HUES64 (cell line): Measurements from ENCODE around the gene ODAPH. TPM values are rescaled to one million over a fixed set of nuclear protein-coding genes. Genes with fewer than 3 reads are reported as not detected.
"Not testable (repeated sequence)": the region's sequence is repeated elsewhere in the genome, so short reads cannot be mapped to it uniquely, and the experiment has no call there.

Experiments used
- H3K27ac ChIP-seq: 2 replicates; pipeline ENCODE4 v1.7.0; 2013; ENCODE audit warnings: low read depth, low read length, inconsistent platforms
- H3K27me3 ChIP-seq: 2 replicates; pipeline ENCODE4 v1.6.1; 2013; ENCODE audit warnings: mild to moderate bottlenecking, low read length; ENCODE audit not compliant: insufficient read depth
- H3K36me3 ChIP-seq: 2 replicates; pipeline ENCODE4 v1.6.1; 2013; ENCODE audit warnings: mild to moderate bottlenecking, low read length; ENCODE audit not compliant: insufficient read depth
- H3K4me1 ChIP-seq: 2 replicates; pipeline ENCODE4 v1.6.1; 2013; ENCODE audit warnings: mild to moderate bottlenecking, low read length, moderate library complexity; ENCODE audit not compliant: insufficient read depth
- H3K4me3 ChIP-seq: 2 replicates; pipeline ENCODE4 v1.5.1; 2013; ENCODE audit warnings: mild to moderate bottlenecking, low read length, moderate library complexity
- H3K9ac ChIP-seq: 2 replicates; pipeline ENCODE4 v1.6.1; 2013; ENCODE audit warnings: mild to moderate bottlenecking, low read depth, low read length
- H3K9me3 ChIP-seq: 2 replicates; pipeline ENCODE4 v1.6.1; 2013; ENCODE audit warnings: low read depth, low read length; ENCODE audit not compliant: insufficient read depth
- WGBS: fragments of 150-250, 120-280 bp; methylation state at CpG from one replicate; pipeline ENCODE4 v1.1.7; 2013; ENCODE audit warnings: missing lambda C conversion rate; 5-methylcytosine and 5-hydroxymethylcytosine counted together
- polyA plus RNA-seq, 2 experiments: library from polyadenylated mRNA; stranded (reverse); fragments of 50-300 nt; gene quantifications; one replicate each; pipeline ENCODE4 v1.2.3, GENCODE V29; 2013

The ODAPH gene, protein sequence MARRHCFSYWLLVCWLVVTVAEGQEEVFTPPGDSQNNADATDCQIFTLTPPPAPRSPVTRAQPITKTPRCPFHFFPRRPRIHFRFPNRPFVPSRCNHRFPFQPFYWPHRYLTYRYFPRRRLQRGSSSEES
- polyA plus RNA-seq (2013, experiment 1 of 2): not detected
- polyA plus RNA-seq (2013, experiment 2 of 2): not detected

DNA sequence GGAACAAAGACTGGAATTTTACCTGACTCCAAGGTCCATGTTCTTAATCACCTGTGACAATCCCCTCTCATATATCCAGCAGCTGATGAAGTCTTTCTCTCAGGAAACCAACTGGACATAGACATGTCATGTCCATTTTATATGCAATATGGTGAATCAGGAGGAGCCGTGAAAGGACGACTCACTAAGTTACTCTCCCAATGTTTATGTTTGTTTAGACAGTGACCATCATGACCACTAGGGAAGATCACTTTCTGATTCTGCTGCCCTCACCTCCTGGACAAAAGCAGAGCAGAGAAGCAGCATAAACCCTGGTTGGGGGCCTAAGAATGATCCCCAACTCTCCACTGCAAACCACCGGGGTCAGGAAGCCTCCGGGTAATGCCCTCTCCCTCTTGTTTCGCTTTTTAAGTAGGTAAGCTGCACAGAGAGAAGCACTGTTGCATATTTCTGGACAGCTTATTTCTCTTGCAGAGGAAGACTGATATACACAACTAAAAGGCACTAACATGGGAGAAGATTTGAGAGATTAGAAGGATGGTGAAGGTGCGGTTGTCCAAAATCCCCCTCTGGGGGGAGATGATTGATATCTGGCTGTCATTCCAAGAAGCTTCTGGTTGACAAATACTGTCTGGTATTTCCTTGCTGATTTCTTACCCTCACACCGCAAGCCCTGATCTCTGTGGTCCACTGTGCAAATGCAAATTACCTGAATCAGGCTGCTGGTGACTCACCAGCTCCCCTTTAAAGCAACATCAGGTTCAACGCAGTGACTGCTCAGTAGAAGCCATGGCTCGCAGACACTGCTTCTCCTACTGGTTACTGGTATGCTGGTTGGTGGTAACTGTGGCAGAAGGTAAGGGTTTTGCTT is at the start of gene ODAPH:
TSS of gene ODAPH (plus strand) at position 773 of the 871 bp plus-strand sequence. CDS start at position 790, 17 bp downstream.
- H3K9me3 ChIP-seq: no peaks in the 10 kb centered on the region
- WGBS: 67% methylated on average over 9 of the region's 9 CpGs
- H3K27me3 ChIP-seq: no peaks in the 10 kb centered on the region
- no peak within 1 kb of the TSS for H3K27ac ChIP-seq
- no peaks in the 10 kb centered on the region for H3K36me3 ChIP-seq
- H3K4me3 ChIP-seq: no peak within 1 kb of the TSS
- H3K9ac ChIP-seq: no peak within 1 kb of the TSS
- peaks cover 11% of the 10 kb centered on the region; the same call in 1 of the 2 replicates for H3K4me1 ChIP-seq

DNA sequence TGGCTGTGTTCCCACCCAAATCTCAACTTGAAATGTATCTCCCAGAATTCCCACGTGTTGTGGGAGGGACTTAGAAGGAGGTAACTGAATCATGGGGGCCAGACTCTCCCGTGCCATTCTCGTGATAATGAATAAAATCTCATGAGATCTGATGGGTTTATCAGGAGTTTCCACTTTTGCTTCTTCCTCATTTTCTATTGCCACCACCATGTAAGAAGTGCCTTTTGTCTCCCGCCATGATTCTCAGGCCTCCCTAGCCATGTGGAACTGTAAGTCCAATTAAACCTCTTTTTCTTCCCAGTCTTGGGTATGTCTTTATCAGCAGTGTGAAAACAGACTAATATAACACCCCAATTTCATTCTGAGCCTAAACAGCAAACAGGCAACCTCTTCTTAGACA is 46.3 kb upstream of the ODAPH start:
- WGBS: 90% methylated on average over 4 of the region's 4 CpGs
- not testable (repeated sequence) for H3K27ac ChIP-seq, H3K9ac ChIP-seq, H3K9me3 ChIP-seq, H3K27me3 ChIP-seq, H3K4me3 ChIP-seq
- Histone ChIP-seq H3K36me3 (peaks cover 42% of the 10 kb centered on the region), H3K4me1 (peaks cover 25% of the 10 kb centered on the region)

DNA sequence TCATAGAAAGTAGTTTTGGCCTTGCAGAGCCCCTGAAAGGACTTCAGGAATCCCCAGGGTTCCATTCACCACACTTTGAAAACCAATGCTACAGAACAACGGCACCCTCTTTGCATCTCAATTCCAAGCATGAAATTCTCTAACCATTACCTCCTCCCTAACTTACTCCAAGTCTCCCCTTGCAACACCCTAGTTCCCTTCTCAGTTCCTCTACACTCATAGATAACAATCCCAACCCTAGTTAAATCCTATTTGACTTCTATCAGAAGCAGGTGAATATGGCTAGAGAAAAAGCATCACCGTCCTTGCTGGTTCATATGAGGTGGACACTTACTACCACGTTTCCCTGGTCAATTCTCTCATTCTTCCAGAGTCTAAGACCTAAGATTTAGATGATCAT is 44.0 kb upstream of the ODAPH start:
- Histone ChIP-seq H3K9ac (no peak overlapping the region), H3K9me3 (no peaks in the 10 kb centered on the region), H3K4me3 (peak overlapping the region; percentile 86), H3K27me3 (no peaks in the 10 kb centered on the region), H3K36me3 (peaks cover 32% of the 10 kb centered on the region), H3K4me1 (peaks cover 30% of the 10 kb centered on the region), H3K27ac (peak overlapping the region; percentile 65; the same call in 1 of the 2 replicates)
- WGBS: 11% methylated on average over 3 of the region's 3 CpGs

GRCh38 chr4:75512386-75513211 is 43.3 kb upstream of the ODAPH start:
- Histone ChIP-seq H3K27ac (peak overlapping the region; percentile 65; the same call in 1 of the 2 replicates), H3K4me3 (peak overlapping the region; percentile 86), H3K9ac (no peak overlapping the region), H3K4me1 (peaks cover 30% of the 10 kb centered on the region), H3K36me3 (peaks cover 31% of the 10 kb centered on the region), H3K27me3 (no peaks in the 10 kb centered on the region), H3K9me3 (no peaks in the 10 kb centered on the region)
- WGBS: 26% methylated on average over 5 of the region's 6 CpGs

- WGBS: 1% methylated on average over 12 of the region's 12 CpGs
- Histone ChIP-seq H3K27me3 (no peaks in the 10 kb centered on the region), H3K27ac (peak overlapping the region; percentile 78; the same call in 1 of the 2 replicates), H3K9ac (peak overlapping the region; percentile 82), H3K36me3 (peaks cover 31% of the 10 kb centered on the region), H3K9me3 (no peaks in the 10 kb centered on the region), H3K4me3 (peak overlapping the region; percentile 86), H3K4me1 (peaks cover 30% of the 10 kb centered on the region)
Observed at GRCh38 chr4:75513526-75514130, 42.2 kb upstream of the ODAPH start.

DNA sequence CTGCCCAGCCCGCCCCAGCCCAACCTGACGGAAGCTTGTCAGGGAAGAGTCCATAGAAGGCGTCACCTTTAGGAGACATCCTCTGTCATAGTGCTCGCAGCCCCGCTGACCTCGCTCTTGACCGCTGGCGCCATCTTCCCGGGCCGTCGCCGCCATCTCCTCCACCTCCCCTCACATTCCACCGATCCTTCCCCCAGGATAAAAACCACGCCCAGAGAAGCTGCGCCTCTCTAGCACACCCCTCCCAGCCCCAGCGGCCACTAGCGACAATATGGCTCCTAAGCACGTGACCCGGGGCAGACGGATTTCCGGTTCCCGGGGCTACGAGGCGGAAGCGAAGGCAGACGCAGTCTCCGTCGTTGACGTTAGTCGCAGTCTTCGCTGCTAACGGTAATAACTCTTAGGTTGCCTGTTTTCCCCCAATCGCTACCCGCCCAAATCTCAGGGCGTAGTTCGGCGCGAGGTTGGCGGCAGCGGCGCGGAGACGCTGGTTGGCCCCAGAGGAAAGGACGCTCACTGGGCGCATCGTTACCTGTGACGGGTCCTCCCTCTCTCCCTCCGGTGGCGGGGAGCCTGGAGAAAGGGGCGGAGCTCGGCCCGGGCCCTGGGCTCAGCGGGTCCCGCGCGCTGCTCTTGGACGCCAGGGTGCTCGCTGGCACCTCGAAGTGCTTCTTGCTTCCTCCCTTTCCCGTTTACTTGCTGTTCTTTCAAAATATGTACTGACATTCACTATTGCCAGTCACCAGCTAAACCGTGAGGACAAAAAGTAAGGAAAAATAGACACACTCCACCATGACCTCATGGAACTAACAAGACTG is 41.5 kb upstream of the ODAPH start, which contains the start of the genes RCHY1 and THAP6:
TSS of gene RCHY1 (minus strand) at position 273 of the 818 bp plus-strand sequence. CDS start at position 156, 117 bp downstream.
TSS of gene THAP6 (plus strand) at position 343 of the 818 bp plus-strand sequence. CDS start 980 bp downstream, outside the sequence.
- Histone ChIP-seq H3K9me3 (no peaks in the 10 kb centered on the region), H3K27ac (peak within 1 kb of the TSS; percentile 93), H3K4me1 (peaks cover 30% of the 10 kb centered on the region), H3K27me3 (no peaks in the 10 kb centered on the region), H3K4me3 (peak within 1 kb of the TSS; percentile 86), H3K9ac (peak within 1 kb of the TSS; percentile 82), H3K36me3 (peaks cover 34% of the 10 kb centered on the region)
- WGBS: under 1% methylated on average over 61 of the region's 61 CpGs

DNA sequence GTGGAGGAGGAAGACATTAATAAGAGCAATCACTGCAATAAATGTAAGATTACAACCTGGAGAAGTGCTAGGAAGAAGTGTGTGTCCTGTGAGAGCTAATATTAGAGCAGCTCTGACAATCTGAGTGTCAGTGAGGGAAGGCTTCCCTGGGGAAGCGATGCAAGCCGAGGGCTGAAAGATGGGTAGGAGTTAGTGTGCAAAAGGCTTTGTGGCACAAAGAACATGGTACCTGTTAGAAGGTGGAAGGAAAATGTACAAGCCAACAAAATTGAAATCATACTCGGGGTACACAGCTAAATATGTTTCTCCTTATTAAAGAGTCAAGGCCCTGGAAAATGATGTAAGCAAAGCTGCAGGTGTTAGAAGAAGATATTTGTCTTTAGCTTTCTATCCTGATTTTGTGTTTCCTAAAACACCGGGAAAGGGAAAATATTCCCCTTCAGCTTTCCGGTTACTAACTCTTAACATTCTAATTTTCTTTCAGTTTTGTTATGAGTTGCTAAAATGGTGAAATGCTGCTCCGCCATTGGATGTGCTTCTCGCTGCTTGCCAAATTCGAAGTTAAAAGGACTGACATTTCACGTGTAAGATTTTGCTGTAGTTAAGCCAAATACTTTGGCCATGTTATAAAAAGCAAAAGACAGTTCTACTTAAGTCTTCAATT is 40.8 kb upstream of the ODAPH start:
- Histone ChIP-seq H3K27ac (peak overlapping the region; percentile 93), H3K27me3 (no peaks in the 10 kb centered on the region), H3K36me3 (peaks cover 34% of the 10 kb centered on the region), H3K4me1 (peaks cover 30% of the 10 kb centered on the region), H3K9ac (peak overlapping the region; percentile 82), H3K4me3 (peak overlapping the region; percentile 86), H3K9me3 (no peaks in the 10 kb centered on the region)
- WGBS: 76% methylated on average over 8 of the region's 9 CpGs

- Histone ChIP-seq H3K9ac (no peak overlapping the region), H3K36me3 (peaks cover 44% of the 10 kb centered on the region)
Observed at GRCh38 chr4:75516144-75516543, 39.7 kb upstream of the ODAPH start.

GRCh38 chr4:75519452-75519851 is 36.4 kb upstream of the ODAPH start:
- H3K36me3 ChIP-seq: peaks cover 73% of the 10 kb centered on the region
- not testable (repeated sequence) for H3K27me3 ChIP-seq, H3K9me3 ChIP-seq, H3K4me3 ChIP-seq, H3K4me1 ChIP-seq, H3K27ac ChIP-seq, H3K9ac ChIP-seq
- WGBS: 88% methylated on average over 1 of the region's 7 CpGs

More at GRCh38 chr4:75516144-75516543, 39.7 kb upstream of the ODAPH start:
- 63% methylated on average over 1 of the region's 1 CpG for WGBS
- Histone ChIP-seq H3K27ac (no peak overlapping the region), H3K9me3 (no peaks in the 10 kb centered on the region), H3K27me3 (no peaks in the 10 kb centered on the region), H3K4me3 (no peak overlapping the region), H3K4me1 (peaks cover 29% of the 10 kb centered on the region)
